Measurements from ENCODE around the gene ACTG1. TPM values are rescaled to one million over a fixed set of nuclear protein-coding genes. Genes with fewer than 3 reads are reported as not detected.

ACTG1 gene
- total RNA-seq, 1 donor from 2014 or later = 5,342 TPM

GRCh38 chr17:81527591-81528383 is 15.2 kb upstream of the ACTG1 start, which contains the start of gene FSCN2:
TSS of gene FSCN2 (plus strand) at chr17:81528377. CDS start at chr17:81528532, 155 bp downstream.
- Mint-ChIP-seq H3K9me3 (ENCODE audit: unreplicated experiment) (peaks cover 2% of the 10 kb centered on the region), H3K36me3 (ENCODE audit: unreplicated experiment) (no peaks in the 10 kb centered on the region), H3K4me1 (ENCODE audit: low read depth, unreplicated experiment) (no peaks in the 10 kb centered on the region), H3K27me3 (ENCODE audit: unreplicated experiment) (peaks cover 4% of the 10 kb centered on the region), H3K27ac (ENCODE audit: unreplicated experiment) (no peak within 1 kb of the TSS), H3K4me3 (ENCODE audit: unreplicated experiment) (no peak within 1 kb of the TSS)
- peak; percentile 25 for DNase-seq
- no peak for TF ChIP-seq CTCF (IDR thresholded peaks at IDR 0.05; ENCODE audit: partially characterized antibody, unreplicated experiment)

GRCh38 chr17:81526662-81527571 is 14.3 kb upstream of the ACTG1 start:
- Mint-ChIP-seq H3K4me3 (ENCODE audit: unreplicated experiment) (no peak overlapping the region), H3K9me3 (ENCODE audit: unreplicated experiment) (peaks cover 2% of the 10 kb centered on the region)

GRCh38 chr17:81524865-81525159 is 12.2 kb upstream of the ACTG1 start:
- no peak for TF ChIP-seq CTCF (IDR thresholded peaks at IDR 0.05; ENCODE audit: partially characterized antibody, unreplicated experiment)
- peaks cover 12% of the 10 kb centered on the region for H3K27me3 Mint-ChIP-seq (ENCODE audit: unreplicated experiment)
- peaks cover 6% of the 10 kb centered on the region for H3K4me1 Mint-ChIP-seq (ENCODE audit: low read depth, unreplicated experiment)
- H3K9me3 Mint-ChIP-seq (ENCODE audit: unreplicated experiment) = peaks cover 9% of the 10 kb centered on the region
- H3K36me3 Mint-ChIP-seq (ENCODE audit: unreplicated experiment) = no peaks in the 10 kb centered on the region
- DNase-seq = no peak
- no peak overlapping the region for H3K27ac Mint-ChIP-seq (ENCODE audit: unreplicated experiment)
- no peak overlapping the region for H3K4me3 Mint-ChIP-seq (ENCODE audit: unreplicated experiment)

More at GRCh38 chr17:81526662-81527571, 14.3 kb upstream of the ACTG1 start:
- DNase-seq = no peak
- Mint-ChIP-seq H3K27ac (ENCODE audit: unreplicated experiment) (no peak overlapping the region), H3K36me3 (ENCODE audit: unreplicated experiment) (no peaks in the 10 kb centered on the region), H3K4me1 (ENCODE audit: low read depth, unreplicated experiment) (no peaks in the 10 kb centered on the region), H3K27me3 (ENCODE audit: unreplicated experiment) (peaks cover 9% of the 10 kb centered on the region)
- no peak for TF ChIP-seq CTCF (IDR thresholded peaks at IDR 0.05; ENCODE audit: partially characterized antibody, unreplicated experiment)

- H3K27ac Mint-ChIP-seq (ENCODE audit: unreplicated experiment) = no peak overlapping the region
These were observed 11.7 kb upstream of the ACTG1 start for GRCh38 chr17:81524039-81524864.

More at GRCh38 chr17:81524039-81524864, 11.7 kb upstream of the ACTG1 start:
- Mint-ChIP-seq H3K36me3 (ENCODE audit: unreplicated experiment) (no peaks in the 10 kb centered on the region), H3K27me3 (ENCODE audit: unreplicated experiment) (peaks cover 12% of the 10 kb centered on the region), H3K4me3 (ENCODE audit: unreplicated experiment) (no peak overlapping the region), H3K4me1 (ENCODE audit: low read depth, unreplicated experiment) (peaks cover 6% of the 10 kb centered on the region), H3K9me3 (ENCODE audit: unreplicated experiment) (peaks cover 9% of the 10 kb centered on the region)
- no peak for TF ChIP-seq CTCF (IDR thresholded peaks at IDR 0.05; ENCODE audit: partially characterized antibody, unreplicated experiment)
- DNase-seq = no peak
